Body of pancreas (tissue), 4 donors: ENCODE measurements around the gene OTOG. TPM values are rescaled to one million over a fixed set of nuclear protein-coding genes. Genes with fewer than 3 reads are reported as not detected.

Experiments
- ATAC-seq: fragments of 150-250 bp; one replicate; pipeline ENCODE4 v1.9.1; 2016
- DNase-seq, 4 donors: peaks; one replicate each; pipeline ENCODE4 v3.0.0-alpha.2; 2019
- H3K27ac ChIP-seq, 4 donors: fragments of 200-600 bp; sonication (generic); 1 replicate in 3 of 4; 2 replicates in 1 of 4; pipeline versions ENCODE4 v1.5.1 to v1.6.1; 2016 to 2019; ENCODE audit warnings: mild to moderate bottlenecking in 1 of 4, mixed read lengths in 1 of 4, moderate library complexity in 1 of 4
- H3K27me3 ChIP-seq, 2 donors: fragments of 200-600 bp; sonication (generic); one replicate each; pipeline ENCODE4 v1.6.0; 2016; ENCODE audit warnings: mild to moderate bottlenecking in 1 of 2
- H3K36me3 ChIP-seq, 2 donors: fragments of 200-600 bp; sonication (generic); replicated peaks in 1 of 2; 2 replicates each; pipeline ENCODE4 v1.5.1; 2016; ENCODE audit warnings: low read depth in 2 of 2; ENCODE audit not compliant: insufficient read depth in 1 of 2
- H3K4me1 ChIP-seq: fragments of 200-600 bp; sonication (generic); one replicate; pipeline ENCODE4 v1.6.0; 2016
- H3K4me3 ChIP-seq, 2 donors: fragments of 200-600 bp; sonication (generic); 1 replicate in 1 of 2; 2 replicates in 1 of 2; pipeline ENCODE4 v1.5.1; 2016 to 2019
- H3K9me3 ChIP-seq, 3 donors: fragments of 200-600 bp; sonication (generic); 1 replicate in 2 of 3; 2 replicates in 1 of 3; pipeline ENCODE4 v1.5.1; 2016
- POLR2A ChIP-seq, 3 donors: fragments of 450-650 bp; IDR thresholded peaks; one replicate each; pipeline ENCODE4 v1.6.1; 2016; ENCODE audit warnings: antibody characterized with exemption in 3 of 3, mild to moderate bottlenecking in 2 of 3
- WGBS, 2 donors: methylation state at CpG; one replicate each; pipeline ENCODE4 v1.1.5; 2017; 5-methylcytosine and 5-hydroxymethylcytosine counted together
- intact Hi-C: fragments of 100-400 bp; cut with DNase I; formaldehyde crosslinking; loops from one replicate; pipeline ENCODE4 v1.15.1; 2023
- total RNA-seq, 2 donors: library from RNA; depleted of rRNA; stranded (reverse); fragments of >200 nt; gene quantifications; one replicate each; pipeline ENCODE4 v1.1.0, GENCODE V29; 2016
- TF ChIP-seq, protein P1 (sequence below), 7 experiments: fragments of 450-650 bp in 4 of 7; fragments of 200-600 bp in 3 of 7; sonication (generic) in 3 of 7; IDR thresholded peaks; one replicate each; pipeline ENCODE4 v1.5.1; 2016 to 2019; ENCODE audit warnings: antibody characterized with exemption in 7 of 7

Gene OTOG
- total RNA-seq, 2 donors from 2014 or later = not detected

DNA sequence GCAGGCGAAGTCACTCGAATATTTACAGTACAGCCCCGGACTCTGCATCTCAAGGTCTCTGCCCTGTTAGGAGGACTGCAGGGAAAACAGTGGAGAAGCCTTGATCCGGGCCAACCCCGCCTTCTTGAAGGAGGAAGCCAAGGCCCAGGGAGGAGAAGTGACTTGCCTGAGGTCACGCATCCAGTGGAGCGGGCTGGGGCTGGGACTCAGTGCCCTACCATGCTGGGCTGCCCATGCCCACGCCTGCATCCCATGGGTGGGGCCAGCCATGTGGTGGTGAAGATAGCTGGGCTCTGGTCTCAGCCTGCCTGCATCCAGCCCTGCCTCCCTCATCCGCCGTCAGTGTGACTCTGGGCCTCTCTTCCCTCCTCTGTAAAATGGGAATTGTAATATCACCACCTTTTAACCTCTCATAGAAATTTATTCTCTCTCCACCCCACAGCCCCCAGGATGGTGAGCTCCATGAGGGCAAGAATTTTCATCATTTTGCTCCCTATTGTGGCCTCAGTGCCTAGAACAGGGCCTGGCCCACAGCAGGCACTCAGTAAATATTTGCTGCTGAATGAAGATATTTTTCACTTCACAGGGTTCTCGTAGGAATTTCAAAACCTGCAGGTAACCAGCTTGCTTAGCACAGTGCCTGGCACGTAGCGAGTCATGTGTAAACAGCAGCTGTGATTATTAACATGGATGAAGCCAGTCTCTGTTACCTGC is 57.3 kb downstream of the OTOG start:
- no peaks in the 10 kb centered on the region for H3K27me3 ChIP-seq
- no peak overlapping the region for H3K27ac ChIP-seq
- no peak for DNase-seq
- TF ChIP-seq POLR2A (IDR thresholded peaks at IDR 0.05) = no peak
- no peak for ATAC-seq
- H3K4me3 ChIP-seq = no peak overlapping the region
- H3K4me1 ChIP-seq = no peaks in the 10 kb centered on the region
- H3K36me3 ChIP-seq = no peaks in the 10 kb centered on the region
- intact Hi-C loops = loop anchor here (10.0 kb wide), 1 partner anchor 360 kb away; no protein-coding TSS in a partner anchor
- WGBS, 2 donors = 46 to 58% methylated on average over 6 to 13 of the region's 13 CpGs
- no peaks in the 10 kb centered on the region for H3K9me3 ChIP-seq

DNA sequence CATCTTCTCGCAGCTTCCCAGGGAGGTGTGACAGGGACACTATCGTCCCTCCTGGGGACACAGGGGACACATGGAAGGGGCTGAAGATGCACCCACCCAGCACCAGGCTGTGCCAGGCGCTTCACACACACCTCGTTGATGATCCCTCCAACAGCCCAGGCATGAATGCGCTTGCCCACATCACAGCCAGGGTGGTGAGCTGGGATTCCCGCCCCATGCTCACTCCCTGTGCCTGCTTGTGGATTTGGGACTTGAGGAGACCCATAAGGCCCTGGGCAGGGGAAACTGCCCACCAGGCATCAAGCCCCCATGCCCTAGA is 57.8 kb downstream of the OTOG start:
- ATAC-seq (no peak), DNase-seq (no peak)
- H3K4me3 ChIP-seq = no peak overlapping the region
- H3K4me1 ChIP-seq = no peaks in the 10 kb centered on the region
- no peak overlapping the region for H3K27ac ChIP-seq
- no peaks in the 10 kb centered on the region for H3K9me3 ChIP-seq
- WGBS, 2 donors = 20 to 72% methylated on average over 1 to 6 of the region's 6 CpGs
- intact Hi-C loops = loop anchor here (10.0 kb wide), 1 partner anchor 360 kb away; no protein-coding TSS in a partner anchor
- TF ChIP-seq, protein P1, sequence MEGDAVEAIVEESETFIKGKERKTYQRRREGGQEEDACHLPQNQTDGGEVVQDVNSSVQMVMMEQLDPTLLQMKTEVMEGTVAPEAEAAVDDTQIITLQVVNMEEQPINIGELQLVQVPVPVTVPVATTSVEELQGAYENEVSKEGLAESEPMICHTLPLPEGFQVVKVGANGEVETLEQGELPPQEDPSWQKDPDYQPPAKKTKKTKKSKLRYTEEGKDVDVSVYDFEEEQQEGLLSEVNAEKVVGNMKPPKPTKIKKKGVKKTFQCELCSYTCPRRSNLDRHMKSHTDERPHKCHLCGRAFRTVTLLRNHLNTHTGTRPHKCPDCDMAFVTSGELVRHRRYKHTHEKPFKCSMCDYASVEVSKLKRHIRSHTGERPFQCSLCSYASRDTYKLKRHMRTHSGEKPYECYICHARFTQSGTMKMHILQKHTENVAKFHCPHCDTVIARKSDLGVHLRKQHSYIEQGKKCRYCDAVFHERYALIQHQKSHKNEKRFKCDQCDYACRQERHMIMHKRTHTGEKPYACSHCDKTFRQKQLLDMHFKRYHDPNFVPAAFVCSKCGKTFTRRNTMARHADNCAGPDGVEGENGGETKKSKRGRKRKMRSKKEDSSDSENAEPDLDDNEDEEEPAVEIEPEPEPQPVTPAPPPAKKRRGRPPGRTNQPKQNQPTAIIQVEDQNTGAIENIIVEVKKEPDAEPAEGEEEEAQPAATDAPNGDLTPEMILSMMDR (IDR thresholded peaks at IDR 0.05) = no peak
- H3K36me3 ChIP-seq = no peaks in the 10 kb centered on the region
- H3K27me3 ChIP-seq = no peaks in the 10 kb centered on the region

DNA sequence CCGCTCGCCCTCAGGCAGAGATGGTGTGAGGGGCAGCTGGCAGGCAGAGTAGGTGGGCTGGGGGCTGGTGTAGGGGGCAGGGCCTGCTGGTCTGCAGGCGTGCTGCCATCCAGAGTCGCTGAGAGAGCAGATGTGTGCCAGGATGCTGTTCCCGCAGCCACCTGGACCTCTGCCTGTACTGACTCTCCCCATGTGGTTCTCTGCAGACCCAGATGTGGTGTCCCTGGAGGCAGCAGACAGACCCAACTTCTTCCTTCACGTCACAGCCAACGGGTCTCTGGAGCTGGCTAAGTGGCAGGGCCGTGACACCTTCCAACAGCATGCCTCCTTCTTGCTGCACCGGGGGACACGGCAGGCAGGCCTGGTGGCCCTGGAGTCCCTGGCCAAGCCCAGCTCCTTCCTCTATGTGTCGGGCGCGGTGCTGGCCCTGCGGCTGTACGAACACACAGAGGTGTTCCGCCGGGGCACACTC is 58.6 kb downstream of the OTOG start:
- Histone ChIP-seq H3K9me3 (no peaks in the 10 kb centered on the region), H3K27me3 (no peaks in the 10 kb centered on the region), H3K36me3 (no peaks in the 10 kb centered on the region), H3K4me3 (no peak overlapping the region), H3K27ac (no peak overlapping the region), H3K4me1 (no peaks in the 10 kb centered on the region)
- DNase-seq (no peak), ATAC-seq (no peak)
- intact Hi-C loops = loop anchor here (10.0 kb wide), 1 partner anchor 359 kb away; no protein-coding TSS in a partner anchor
- WGBS, 2 donors = 64 to 73% methylated on average over 6 to 16 of the region's 17 CpGs
- TF ChIP-seq POLR2A (IDR thresholded peaks at IDR 0.05) = no peak
- TF ChIP-seq, protein P1 (IDR thresholded peaks at IDR 0.05) = no peak

DNA sequence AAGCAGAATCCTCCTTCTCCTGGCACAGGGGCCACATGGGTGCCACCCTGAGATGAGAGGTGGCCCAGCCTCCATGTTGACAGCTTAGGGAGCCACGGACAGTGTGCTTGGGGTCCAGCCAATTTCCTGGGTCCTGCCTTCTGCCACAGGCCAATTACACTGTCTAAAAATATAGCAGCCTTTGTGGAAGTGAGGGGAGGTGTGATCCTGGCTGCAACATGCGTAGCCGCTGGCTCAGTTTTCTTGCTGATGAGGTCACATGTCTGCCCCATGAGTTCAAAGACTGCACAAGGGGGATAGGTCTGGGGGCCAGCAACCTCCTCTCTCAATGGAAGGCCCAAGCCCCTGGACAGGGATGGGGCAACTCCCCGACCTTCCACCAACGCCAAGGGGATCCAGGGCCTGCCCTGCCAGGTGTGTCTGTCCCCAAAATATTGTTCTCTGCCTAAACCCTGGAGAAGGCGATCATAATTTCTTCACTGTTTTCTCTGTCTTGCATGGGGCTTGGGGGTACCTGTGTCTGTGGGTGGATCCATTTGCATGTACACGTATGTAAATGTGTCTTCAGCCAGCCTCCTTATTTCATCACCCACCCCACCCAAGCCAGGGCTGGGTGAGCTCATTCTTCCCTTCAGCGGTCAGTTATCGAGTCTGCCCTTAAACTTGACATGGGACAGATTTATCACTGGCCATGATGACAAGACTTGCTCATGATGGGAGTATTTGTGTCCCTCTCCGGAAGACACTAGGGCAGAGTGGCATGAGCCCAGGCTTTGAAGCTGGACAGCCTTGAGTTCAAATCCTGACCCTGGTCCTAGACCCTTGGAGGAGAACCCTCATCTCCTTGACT is 59.4 kb downstream of the OTOG start:
- H3K36me3 ChIP-seq = no peaks in the 10 kb centered on the region
- TF ChIP-seq, protein P1 (IDR thresholded peaks at IDR 0.05) = no peak
- no peak for TF ChIP-seq POLR2A (IDR thresholded peaks at IDR 0.05)
- H3K4me3 ChIP-seq = no peak overlapping the region
- no peak overlapping the region for H3K27ac ChIP-seq
- H3K9me3 ChIP-seq = no peaks in the 10 kb centered on the region
- intact Hi-C loops = loop anchor here (10.0 kb wide), 1 partner anchor 358 kb away; no protein-coding TSS in a partner anchor
- ATAC-seq = no peak
- no peak for DNase-seq
- 48 to 51% methylated on average over 10 of the region's 10 CpGs for WGBS, 2 donors
- H3K27me3 ChIP-seq = no peaks in the 10 kb centered on the region
- H3K4me1 ChIP-seq = no peaks in the 10 kb centered on the region

DNA sequence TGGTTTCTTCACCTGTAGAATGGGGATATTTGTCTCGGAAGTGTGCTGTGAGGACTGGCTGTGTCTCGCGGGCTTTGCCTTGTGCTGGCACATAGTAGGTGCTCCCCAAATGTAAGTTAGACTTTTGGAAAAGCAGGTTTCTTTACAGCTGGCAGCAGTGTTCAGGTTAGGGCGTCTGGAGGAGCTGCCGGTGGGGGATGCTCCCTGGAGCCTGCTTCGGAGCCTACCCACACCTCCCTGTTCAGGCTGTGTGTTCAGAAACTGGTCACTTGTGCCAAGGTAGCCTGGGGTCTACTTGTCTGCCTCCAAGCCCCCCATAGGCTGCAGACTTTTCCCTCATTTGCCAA is 60.0 kb downstream of the OTOG start:
- no peak for TF ChIP-seq POLR2A (IDR thresholded peaks at IDR 0.05)
- TF ChIP-seq, protein P1 (IDR thresholded peaks at IDR 0.05) = no peak
- Histone ChIP-seq H3K4me1 (no peaks in the 10 kb centered on the region), H3K27me3 (no peaks in the 10 kb centered on the region), H3K27ac (no peak overlapping the region), H3K36me3 (no peaks in the 10 kb centered on the region), H3K9me3 (no peaks in the 10 kb centered on the region), H3K4me3 (no peak overlapping the region)
- ATAC-seq (no peak), DNase-seq (no peak)
- intact Hi-C loops = loop anchor here (10.0 kb wide), 1 partner anchor 358 kb away; no protein-coding TSS in a partner anchor
- WGBS, 2 donors = 76 to 83% methylated on average over 5 to 6 of the region's 6 CpGs
